Activated B cell treated with CpG ODN at 0.5 μM for 24 hours (primary cell): ENCODE measurements around the gene TPRX2. TPM values are rescaled to one million over a fixed set of nuclear protein-coding genes. Genes with fewer than 3 reads are reported as not detected.
"Not testable (repeated sequence)": the region's sequence is repeated elsewhere in the genome, so short reads cannot be mapped to it uniquely, and the experiment has no call there.

Experiments
- ATAC-seq: fragments of 200-7000 bp; cut with Tn5 transposase; one replicate; pipeline ENCODE4 v1.10.0; 2021; ENCODE audit warnings: low read depth, mild to moderate bottlenecking, moderate library complexity
- CTCF ChIA-PET: fragments of 350-600 bp; sonication (Branson Sonifier 250); formaldehyde crosslinking; loops from one replicate; lab custom pipeline; 2021; ENCODE audit warnings: antibody characterized with exemption; lab: Charles Lee
- POLR2A ChIA-PET: fragments of 350-600 bp; sonication (Branson Sonifier 250); formaldehyde crosslinking; loops from one replicate; lab custom pipeline; 2021; ENCODE audit warnings: antibody characterized with exemption; lab: Charles Lee
- DNase-seq: peaks from one replicate; pipeline ENCODE4 v3.0.0; 2022
- H3K27ac Mint-ChIP-seq: one replicate; pipeline ENCODE4 v1.8.0; 2020; ENCODE audit warnings: mixed read lengths
- H3K27me3 Mint-ChIP-seq: one replicate; pipeline ENCODE4 v1.8.0; 2021; ENCODE audit warnings: mixed read lengths
- H3K36me3 Mint-ChIP-seq: one replicate; pipeline ENCODE4 v1.8.0; 2021; ENCODE audit warnings: low read depth, mixed read lengths
- H3K4me1 Mint-ChIP-seq: one replicate; pipeline ENCODE4 v1.8.0; 2021; ENCODE audit warnings: mixed read lengths
- H3K4me3 Mint-ChIP-seq: one replicate; pipeline ENCODE4 v1.8.0; 2020; ENCODE audit warnings: mild to moderate bottlenecking, mixed read lengths
- H3K9me3 Mint-ChIP-seq: one replicate; pipeline ENCODE4 v1.8.0; 2020; ENCODE audit warnings: mixed read lengths
- CTCF ChIP-seq: fragments of 200-600 bp; IDR thresholded peaks from one replicate; pipeline ENCODE4 v1.8.0; 2022; ENCODE audit warnings: antibody characterized with exemption, mild to moderate bottlenecking
- intact Hi-C: fragments of 100-400 bp; cut with micrococcal nuclease; formaldehyde crosslinking; loops from one replicate; pipeline ENCODE4 v1.15.1; 2024
- total RNA-seq: library from RNA; stranded (reverse); gene quantifications from 2 replicates; pipeline ENCODE4 v1.2.3, GENCODE V29; 2022

The TPRX2 gene
- total RNA-seq, 1 donor from 2014 or later, result not detected

GRCh38 chr19:47899335-47899734 lies 40.3 kb downstream of the TPRX2 start:
- CTCF ChIA-PET, result interaction anchor here (0.6 kb wide), 2 partner anchors 1307 to 1882 kb away, joined by 3 read pairs; no protein-coding TSS in a partner anchor
- POLR2A ChIA-PET, result no interaction called here
- TF ChIP-seq CTCF, result no peak
- intact Hi-C loops, result no loop called here
- no peak for ATAC-seq
- no peaks in the 10 kb centered on the region for H3K9me3 Mint-ChIP-seq
- H3K4me3 Mint-ChIP-seq, result no peak overlapping the region
- H3K27ac Mint-ChIP-seq, result no peak overlapping the region
- no peaks in the 10 kb centered on the region for H3K4me1 Mint-ChIP-seq
- peaks cover 16% of the 10 kb centered on the region for H3K27me3 Mint-ChIP-seq
- no peaks in the 10 kb centered on the region for H3K36me3 Mint-ChIP-seq
- DNase-seq, result no peak

- DNase-seq (no peak), ATAC-seq (no peak)
- Mint-ChIP-seq H3K27ac (no peak overlapping the region), H3K9me3 (no peaks in the 10 kb centered on the region), H3K4me1 (no peaks in the 10 kb centered on the region), H3K4me3 (no peak overlapping the region), H3K27me3 (peaks cover 16% of the 10 kb centered on the region), H3K36me3 (no peaks in the 10 kb centered on the region)
- CTCF ChIA-PET, result no interaction called here
- intact Hi-C loops, result no loop called here
- POLR2A ChIA-PET, result no interaction called here
- no peak for TF ChIP-seq CTCF
These were observed 42.3 kb downstream of the TPRX2 start for GRCh38 chr19:47901370-47901769.

GRCh38 chr19:47909350-47909749 lies 50.3 kb downstream of the TPRX2 start:
- H3K9me3 Mint-ChIP-seq, H3K4me1 Mint-ChIP-seq, H3K27ac Mint-ChIP-seq, POLR2A ChIA-PET, intact Hi-C loops, H3K4me3 Mint-ChIP-seq, ATAC-seq, CTCF ChIA-PET, H3K36me3 Mint-ChIP-seq, H3K27me3 Mint-ChIP-seq: not testable (repeated sequence)
- peak; percentile 56 for DNase-seq

GRCh38 chr19:47910191-47910590 lies 51.2 kb downstream of the TPRX2 start:
- H3K4me1 Mint-ChIP-seq, DNase-seq, ATAC-seq, intact Hi-C loops, H3K27me3 Mint-ChIP-seq, H3K27ac Mint-ChIP-seq, H3K4me3 Mint-ChIP-seq, H3K9me3 Mint-ChIP-seq, POLR2A ChIA-PET, CTCF ChIA-PET, H3K36me3 Mint-ChIP-seq: not testable (repeated sequence)

Other genes with a start within 250 kb of the TPRX2 start
- gene EHD2, start 145.8 kb upstream of the TPRX2 start, total RNA-seq, result not detected in 2 replicates
- gene NOP53, start 113.7 kb upstream of the TPRX2 start, total RNA-seq, result 695 and 783 TPM in 2 replicates
- gene SELENOW, start 80.5 kb upstream of the TPRX2 start, total RNA-seq, result 24.8 and 27.6 TPM in 2 replicates
- gene TPRX1, start 54.7 kb upstream of the TPRX2 start, total RNA-seq, result not detected in 2 replicates
- not detected in 2 replicates for gene CRX, start 37.3 kb upstream of the TPRX2 start, total RNA-seq
- gene SULT2A1, start 27.1 kb downstream of the TPRX2 start, total RNA-seq, result not detected in 2 replicates
- gene BSPH1, start 132.9 kb downstream of the TPRX2 start, total RNA-seq, result not detected in 2 replicates
- not detected in 2 replicates for gene ELSPBP1, start 135.4 kb downstream of the TPRX2 start, total RNA-seq
- not detected in 2 replicates for gene CABP5, start 184.8 kb downstream of the TPRX2 start, total RNA-seq